K562 (cell line): ENCODE results near the gene BCL2L12. TPM values are rescaled to one million over a fixed set of nuclear protein-coding genes. Genes with fewer than 3 reads are reported as not detected.
A peak's percentile ranks its signal among the peaks of the same experiment; 100 is the strongest.

Experiments
- ARID2 ChIP-seq: fragments of 450-650 bp; IDR thresholded peaks from 2 replicates; pipeline ENCODE4 v1.6.1; 2017; ENCODE audit warnings: antibody characterized with exemption, mild to moderate bottlenecking
- CREB1 ChIP-seq, 2 experiments: sonication (generic) in 1 of 2; formaldehyde crosslinking in 1 of 2; IDR thresholded peaks; 2 replicates each; pipeline versions ENCODE4 v1.6.1 to v1.8.0; 2012 to 2022; ENCODE audit warnings: inconsistent platforms in 1 of 2, mild to moderate bottlenecking in 1 of 2, missing genetic modification reagents in 1 of 2, moderate library complexity in 1 of 2
- CTBP1 ChIP-seq: fragments of 450-650 bp; IDR thresholded peaks from 2 replicates; pipeline ENCODE4 v1.6.1; 2016; ENCODE audit warnings: borderline replicate concordance
- HEY1 ChIP-seq: fragments of 250-450 bp; sonication (Bioruptor Pico); IDR thresholded peaks from 2 replicates; pipeline ENCODE4 v1.5.0; 2020; ENCODE audit warnings: mild to moderate bottlenecking, moderate library complexity, borderline replicate concordance
- HOXB6 ChIP-seq: fragments of 250-450 bp; sonication (Bioruptor Pico); IDR thresholded peaks from 2 replicates; pipeline ENCODE4 v1.5.1; 2022; ENCODE audit warnings: mild to moderate bottlenecking, borderline replicate concordance
- JUNB ChIP-seq: fragments of 450-650 bp; formaldehyde crosslinking; conservative IDR thresholded peaks from 2 replicates; pipeline ENCODE4 v1.4.0; 2020; ENCODE audit warnings: mild to moderate bottlenecking
- KDM2B ChIP-seq: fragments of 250-450 bp; sonication (Bioruptor Pico); IDR thresholded peaks from 2 replicates; pipeline ENCODE4 v1.8.0; 2021; ENCODE audit warnings: mild to moderate bottlenecking, moderate library complexity
- NBN ChIP-seq: fragments of 450-650 bp; IDR thresholded peaks from 2 replicates; pipeline ENCODE4 v1.6.1; 2016; ENCODE audit warnings: low read depth, mild to moderate bottlenecking
- POLR2A ChIP-seq: fragments of 450-650 bp; conservative IDR thresholded peaks from 2 replicates; pipeline ENCODE4 v1.6.1; 2016
- SLC30A9 ChIP-seq: fragments of 250-450 bp; sonication (Bioruptor Pico); IDR thresholded peaks from 2 replicates; pipeline ENCODE4 v1.8.0; 2022; ENCODE audit warnings: mild to moderate bottlenecking, moderate library complexity
- SMC3 ChIP-seq: conservative IDR thresholded peaks from 2 replicates; pipeline ENCODE4 v1.6.1; 2011; ENCODE audit warnings: low read depth, low read length, improper control_type of control experiment; ENCODE audit not compliant: insufficient read depth
- TCFL5 ChIP-seq: fragments of 250-450 bp; sonication (Bioruptor Pico); conservative IDR thresholded peaks from 2 replicates; pipeline ENCODE4 v1.6.1; 2021; ENCODE audit warnings: mild to moderate bottlenecking, moderate library complexity, matching md5 sums
- ZBTB11 ChIP-seq, 3 experiments: fragments of 200-800 bp in 1 of 3; fragments of 250-450 bp in 1 of 3; fragments of 450-650 bp in 1 of 3; sonication (Bioruptor Pico) in 1 of 3; sonication (Bioruptor generic) in 1 of 3; formaldehyde crosslinking in 1 of 3; IDR thresholded peaks; 2 replicates each; pipeline versions ENCODE4 v1.6.1 to v1.8.0; 2016 to 2022; ENCODE audit warnings: mild to moderate bottlenecking in 2 of 3, missing genetic modification characterization in 2 of 3, missing compliant biosample characterization in 1 of 3, moderate library complexity in 1 of 3
- ZNF347 ChIP-seq: fragments of 450-650 bp; formaldehyde crosslinking; IDR thresholded peaks from 2 replicates; pipeline ENCODE4 v1.4.0; 2020; ENCODE audit warnings: low read depth, mild to moderate bottlenecking, moderate library complexity
- ZNF561 ChIP-seq: fragments of 450-650 bp; formaldehyde crosslinking; conservative IDR thresholded peaks from 2 replicates; pipeline ENCODE4 v1.4.0; 2020; ENCODE audit warnings: mild to moderate bottlenecking, moderate library complexity
- ZNF583 ChIP-seq: fragments of 250-450 bp; sonication (Bioruptor Pico); IDR thresholded peaks from 2 replicates; pipeline ENCODE4 v1.4.0; 2020
- ZNF592 ChIP-seq: fragments of 450-650 bp; IDR thresholded peaks from 2 replicates; pipeline ENCODE4 v1.6.1; 2017; ENCODE audit warnings: antibody characterized with exemption, mild to moderate bottlenecking
- ZNF778 ChIP-seq: fragments of 450-650 bp; formaldehyde crosslinking; IDR thresholded peaks from 2 replicates; pipeline ENCODE4 v1.4.0; 2020; ENCODE audit warnings: mild to moderate bottlenecking, moderate library complexity
- ZNF830 ChIP-seq: fragments of 250-450 bp; sonication (Bioruptor Pico); IDR thresholded peaks from 2 replicates; pipeline ENCODE4 v1.5.0; 2021; ENCODE audit warnings: mild to moderate bottlenecking
- polyA plus RNA-seq, 8 experiments: library from polyadenylated mRNA; depleted of rRNA in 4 of 8; stranded (reverse) in 5 of 8; unstranded in 3 of 8; fragments of >200 nt; fragmentation: Nextera tagmentation in 2 of 8; fragmentation: Illumina TruSeq in 1 of 8; extraction: Ambion mirVana in 2 of 8; extraction: Trizol in 1 of 8; gene quantifications; 2 replicates each; pipeline versions ENCODE4 v1.2.1 to v1.2.3, GENCODE V29; 2011 to 2014; ENCODE audit warnings: inconsistent platforms in 1 of 8, missing spikeins in 1 of 8
- total RNA-seq, 7 experiments: library from RNA; depleted of rRNA in 6 of 7; stranded (reverse); fragments of >200 nt in 6 of 7; fragmentation: Illumina TruSeq in 2 of 7; extraction: Trizol in 2 of 7; gene quantifications; 2 replicates each; pipeline versions ENCODE4 v1.2.1 to v1.2.3, GENCODE V29; 2011 to 2021; ENCODE audit warnings: low replicate concordance in 1 of 7

The BCL2L12 gene
- total and polyA plus RNA-seq, 9 of the 15 experiments (the other 6 are each of a cell fraction or from before 2014, with no cell fraction given) = 7.4 to 263 (median 81.2) TPM

GRCh38 chr19:49665351-49666119, at the start of gene BCL2L12, which contains the start of gene IRF3 (continued):
- no peak for TF ChIP-seq ZNF592
- peak; percentile 89 for TF ChIP-seq POLR2A
- 0 out of 6 replicates have a peak, but pooled peaks of 1 of the 3 experiments have one; percentile 14 for TF ChIP-seq ZBTB11 (CRISPR knock-in tag; IDR thresholded peaks at IDR 0.05)
- no peak for TF ChIP-seq JUNB (CRISPR knock-in tag)
- TF ChIP-seq HOXB6 = no peak
- no peak for TF ChIP-seq TCFL5 (CRISPR knock-in tag)
- TF ChIP-seq SLC30A9 (CRISPR knock-in tag) = no peak
- TF ChIP-seq ZNF561 (CRISPR knock-in tag) = no peak
- no peak for TF ChIP-seq SMC3
- TF ChIP-seq NBN = peak; percentile 54; the same call in 1 of the 2 replicates
- peak; percentile 40; the same call in 1 of the 2 replicates for TF ChIP-seq CREB1 (IDR thresholded peaks at IDR 0.05)
- TF ChIP-seq CREB1 (CRISPR knock-in tag; IDR thresholded peaks at IDR 0.05) = 0 out of 2 replicates have a peak, but pooled peaks have one; percentile 29
- no peak for TF ChIP-seq ARID2
- no peak for TF ChIP-seq HEY1 (CRISPR knock-in tag)
- no peak for TF ChIP-seq KDM2B
- no peak for TF ChIP-seq ZNF583
- no peak for TF ChIP-seq ZNF778 (CRISPR knock-in tag)
- TF ChIP-seq ZNF347 = no peak
- no peak for TF ChIP-seq ZNF830 (CRISPR knock-in tag)
- TF ChIP-seq CTBP1 = peak; percentile 21; the same call in 1 of the 2 replicates
